PC-9 (cell line): ENCODE data around the gene SLC22A4.

Experiments
- CTCF ChIP-seq: fragments of 200-600 bp; sonication (generic); conservative IDR thresholded peaks from 2 replicates; pipeline ENCODE4 v1.6.1; 2017; ENCODE audit warnings: mixed run types, antibody characterized with exemption, mild to moderate bottlenecking, moderate library complexity
- EZH2 ChIP-seq: fragments of 200-600 bp; sonication (generic); IDR thresholded peaks from 2 replicates; pipeline ENCODE4 v1.8.0; 2017; ENCODE audit warnings: antibody characterized with exemption, low read depth

- TF ChIP-seq CTCF (no peak), EZH2 (no peak)
Observed at GRCh38 chr5:132305420-132305819, 11.2 kb downstream of the SLC22A4 start.
